Sigmoid colon (tissue), 7 donors: ENCODE data around the gene SLC15A1. TPM values are rescaled to one million over a fixed set of nuclear protein-coding genes. Genes with fewer than 3 reads are reported as not detected.
"Not testable (repeated sequence)": the region's sequence is repeated elsewhere in the genome, so short reads cannot be mapped to it uniquely, and the experiment has no call there.

Source experiments
- DNase-seq: peaks from one replicate; pipeline ENCODE4 v3.0.0-alpha.2; 2019
- H3K27ac ChIP-seq, 4 donors: fragments of 200-600 bp; sonication (generic); one replicate each; pipeline ENCODE4 v1.5.1; 2016 to 2019; ENCODE audit warnings: mild to moderate bottlenecking in 1 of 4
- H3K27me3 ChIP-seq, 3 donors: fragments of 200-600 bp; sonication (generic); one replicate each; pipeline ENCODE4 v1.5.1; 2019; ENCODE audit warnings: mild to moderate bottlenecking in 1 of 3
- H3K36me3 ChIP-seq, 4 donors: fragments of 200-600 bp; sonication (generic); one replicate each; pipeline ENCODE4 v1.5.1; 2016 to 2019
- H3K4me1 ChIP-seq, 4 donors: fragments of 200-600 bp; sonication (generic); one replicate each; pipeline ENCODE4 v1.5.1; 2017 to 2019
- H3K4me3 ChIP-seq, 4 donors: fragments of 200-600 bp; sonication (generic); one replicate each; pipeline ENCODE4 v1.5.1; 2017 to 2019; ENCODE audit warnings: mild to moderate bottlenecking in 2 of 4, moderate library complexity in 1 of 4
- H3K9me3 ChIP-seq, 4 donors: fragments of 200-600 bp in 3 of 4; sonication (generic) in 3 of 4; one replicate each; pipeline versions ENCODE4 v1.5.1 to v1.6.1; 2013 to 2019
- CTCF ChIP-seq, 4 experiments: fragments of 450-650 bp in 3 of 4; fragments of 200-600 bp in 1 of 4; IDR thresholded peaks; one replicate each; pipeline ENCODE4 v1.5.1; 2016 to 2019; ENCODE audit warnings: antibody characterized with exemption in 4 of 4, mild to moderate bottlenecking in 3 of 4, moderate library complexity in 2 of 4
- EP300 ChIP-seq, 4 donors: sonication (generic); formaldehyde crosslinking; IDR thresholded peaks; one replicate each; pipeline ENCODE4 v1.6.1; 2017; ENCODE audit warnings: antibody characterized with exemption in 4 of 4
- POLR2A ChIP-seq, 2 donors: fragments of 450-650 bp; IDR thresholded peaks; one replicate each; pipeline ENCODE4 v1.6.1; 2016; ENCODE audit warnings: antibody characterized with exemption in 2 of 2, mild to moderate bottlenecking in 2 of 2, moderate library complexity in 2 of 2
- POLR2AphosphoS5 ChIP-seq, 4 donors: sonication (generic); formaldehyde crosslinking; IDR thresholded peaks; one replicate each; pipeline ENCODE4 v1.6.1; 2017; ENCODE audit warnings: antibody characterized with exemption in 4 of 4
- WGBS, 2 donors: extraction: QIAGEN DNeasy Blood & Tissue Kit; methylation state at CpG; one replicate each; pipeline ENCODE4 v1.1.7; 2013; 5-methylcytosine and 5-hydroxymethylcytosine counted together
- intact Hi-C: fragments of 100-400 bp; cut with DNase I; formaldehyde crosslinking; loops from one replicate; pipeline ENCODE4 v1.15.1; 2023
- polyA plus RNA-seq, 3 donors: library from polyadenylated mRNA; stranded (reverse); fragments of 200-250 nt; gene quantifications; one replicate each; pipeline ENCODE4 v1.2.3, GENCODE V29; 2013
- small RNA-seq, 3 donors: library from RNA; depleted of rRNA; stranded (forward); fragments of <200 nt; gene quantifications; one replicate each; pipeline ENCODE3, GENCODE V24; 2016
- total RNA-seq, 4 donors: library from RNA; depleted of rRNA; stranded (reverse); fragments of >200 nt; gene quantifications; one replicate each; pipeline ENCODE4 v1.1.0, GENCODE V29; 2016
- donor health status: healthy with polysubstance abuse.
- donor health status: Bipolar disorder and iron deficiency.
- donor health status: healthy.

SLC15A1 gene
- total and polyA plus RNA-seq, 7 donors: under 0.01 to 11.1 (median 2.1) TPM; not detected in 2

GRCh38 chr13:98647121-98647520, 105.4 kb downstream of the SLC15A1 start:
- H3K9me3 ChIP-seq: no peaks in the 10 kb centered on the region
- TF ChIP-seq EP300 (IDR thresholded peaks at IDR 0.05) (no peak), CTCF (IDR thresholded peaks at IDR 0.05) (no peak), POLR2A (IDR thresholded peaks at IDR 0.05) (no peak), POLR2AphosphoS5 (IDR thresholded peaks at IDR 0.05) (no peak)
- H3K27ac ChIP-seq: no peak overlapping the region
- intact Hi-C loops: no loop called here
- no peak for DNase-seq
- no peaks in the 10 kb centered on the region for H3K36me3 ChIP-seq
- 73 to 91% methylated on average over 2 of the region's 2 CpGs for WGBS, 2 donors
- no peaks in the 10 kb centered on the region for H3K4me1 ChIP-seq
- no peak overlapping the region for H3K4me3 ChIP-seq
- H3K27me3 ChIP-seq: no peaks in the 10 kb centered on the region

DNA sequence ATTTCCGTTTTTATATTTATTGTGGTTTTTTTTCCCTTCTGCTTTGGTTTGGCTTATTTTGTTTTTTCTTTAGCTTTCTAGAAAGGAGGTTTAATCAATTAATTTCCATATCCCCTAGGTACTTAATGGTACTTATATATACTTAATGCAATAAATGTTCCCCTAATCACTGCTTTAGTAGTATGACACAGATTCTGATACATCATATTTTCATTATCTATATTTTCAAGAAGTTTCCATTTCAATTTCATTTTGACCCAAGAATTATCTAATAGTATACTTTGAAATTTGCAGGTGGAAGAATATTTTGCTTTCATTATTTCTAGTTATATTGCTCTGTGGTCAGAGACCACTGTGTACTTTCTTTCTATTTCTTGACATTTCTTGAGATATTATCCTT, 109.0 kb downstream of the SLC15A1 start:
- H3K36me3 ChIP-seq: no peaks in the 10 kb centered on the region
- no peaks in the 10 kb centered on the region for H3K4me1 ChIP-seq
- DNase-seq: no peak
- 78 to 83% methylated on average over 1 of the region's 1 CpG for WGBS, 2 donors
- H3K27ac ChIP-seq: no peak overlapping the region
- no peaks in the 10 kb centered on the region for H3K27me3 ChIP-seq
- TF ChIP-seq CTCF (IDR thresholded peaks at IDR 0.05): no peak
- no peak for TF ChIP-seq EP300 (IDR thresholded peaks at IDR 0.05)
- no peak for TF ChIP-seq POLR2A (IDR thresholded peaks at IDR 0.05)
- TF ChIP-seq POLR2AphosphoS5 (IDR thresholded peaks at IDR 0.05): no peak
- intact Hi-C loops: no loop called here
- H3K4me3 ChIP-seq: no peak overlapping the region
- no peaks in the 10 kb centered on the region for H3K9me3 ChIP-seq

DNA sequence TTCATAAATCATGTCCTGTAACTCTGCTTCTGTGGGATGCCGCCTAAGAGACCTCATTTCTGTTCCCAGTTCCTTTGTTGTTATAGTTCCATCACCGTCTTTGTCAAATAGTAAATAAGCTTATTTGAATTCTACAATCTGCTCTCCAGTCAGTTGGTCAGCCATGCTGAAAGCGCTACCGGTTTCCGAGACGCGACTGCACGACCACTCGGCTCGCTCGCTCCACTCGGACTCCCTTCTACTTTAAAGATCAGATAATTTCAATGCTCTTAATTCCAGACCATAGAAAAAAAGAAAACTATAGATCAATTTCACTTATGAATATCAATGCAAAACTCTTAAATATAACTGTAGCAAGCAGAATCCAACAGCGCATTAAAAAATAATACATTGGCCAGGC, 111.4 kb downstream of the SLC15A1 start:
- WGBS, 2 donors: 95% methylated on average over 13 of the region's 13 CpGs
- H3K4me1 ChIP-seq: no peaks in the 10 kb centered on the region
- intact Hi-C loops: no loop called here
- H3K9me3 ChIP-seq: no peaks in the 10 kb centered on the region
- TF ChIP-seq CTCF (IDR thresholded peaks at IDR 0.05) (no peak), EP300 (IDR thresholded peaks at IDR 0.05) (no peak), POLR2A (IDR thresholded peaks at IDR 0.05) (no peak), POLR2AphosphoS5 (IDR thresholded peaks at IDR 0.05) (no peak)
- no peak overlapping the region for H3K27ac ChIP-seq
- no peak for DNase-seq
- no peaks in the 10 kb centered on the region for H3K36me3 ChIP-seq
- H3K4me3 ChIP-seq: no peak overlapping the region
- H3K27me3 ChIP-seq: no peaks in the 10 kb centered on the region

DNA sequence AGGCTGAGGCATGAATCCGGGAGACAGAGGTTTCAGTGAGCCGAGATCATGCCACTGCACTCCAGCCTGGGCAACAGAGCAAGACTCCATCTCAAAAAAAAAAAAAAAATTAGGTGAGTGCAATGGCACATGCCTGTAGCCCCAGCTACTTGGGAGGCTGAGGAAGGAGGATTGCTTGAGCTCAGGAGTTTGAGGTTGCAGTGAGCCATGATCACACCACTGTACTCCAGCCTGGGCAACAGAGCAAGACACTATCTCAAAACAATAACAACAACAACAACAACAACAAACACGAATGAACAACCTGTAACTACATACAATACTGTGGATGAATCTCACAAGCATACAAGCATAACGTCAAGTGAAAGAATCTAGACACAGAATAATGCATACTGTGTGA, 112.7 kb downstream of the SLC15A1 start:
- H3K27me3 ChIP-seq, H3K27ac ChIP-seq, H3K36me3 ChIP-seq, H3K4me1 ChIP-seq, H3K4me3 ChIP-seq, intact Hi-C loops, H3K9me3 ChIP-seq, DNase-seq: not testable (repeated sequence)
- WGBS, 2 donors: 86 to 92% methylated on average over 4 of the region's 4 CpGs

GRCh38 chr13:98638352-98638751, 114.1 kb downstream of the SLC15A1 start:
- H3K27me3 ChIP-seq, intact Hi-C loops, H3K36me3 ChIP-seq, DNase-seq, H3K9me3 ChIP-seq, H3K4me1 ChIP-seq, H3K27ac ChIP-seq, H3K4me3 ChIP-seq: not testable (repeated sequence)
- 58 to 76% methylated on average over 8 of the region's 8 CpGs for WGBS, 2 donors

Small RNA genes lying within 50 kb of the gene (small RNA-seq; reads per million reads assigned to genes)
- gene RN7SL60P: 0 reads per million in 3 donors

Other genes with a start within 250 kb of the SLC15A1 start
- 10 to 100 TPM; 59.7 to 78.9 (median 64.4) TPM for gene STK24, start 175.6 kb downstream of the SLC15A1 start, total RNA-seq
- gene STK24, start 175.6 kb downstream of the SLC15A1 start, polyA plus RNA-seq: 100 to 1,000 TPM; 104 to 200 (median 118) TPM
- gene DOCK9, start 225.4 kb upstream of the SLC15A1 start, total RNA-seq: 100 to 1,000 TPM in 1 of 4 donors, 10 to 100 TPM in 3; 60.4 to 126 (median 83.6) TPM
- 10 to 100 TPM; 10.8 to 34.1 (median 19.4) TPM for gene DOCK9, start 225.4 kb upstream of the SLC15A1 start, polyA plus RNA-seq